B cell (primary cell): ENCODE results near the gene HOXA10. TPM values are rescaled to one million over a fixed set of nuclear protein-coding genes. Genes with fewer than 3 reads are reported as not detected.

Experiments used
- ATAC-seq: fragments of 200-7000 bp; cut with Tn5 transposase; one replicate; pipeline ENCODE4 v1.10.0; 2021; ENCODE audit warnings: low read depth, mild to moderate bottlenecking, moderate number of reproducible peaks, moderate library complexity
- CTCF ChIA-PET: fragments of 350-600 bp; sonication (Branson Sonifier 250); formaldehyde crosslinking; loops from one replicate; lab custom pipeline; 2021; ENCODE audit warnings: antibody characterized with exemption, inconsistent platforms; lab: Charles Lee
- POLR2A ChIA-PET: fragments of 350-600 bp; sonication (Branson Sonifier 250); formaldehyde crosslinking; loops from one replicate; lab custom pipeline; 2021; ENCODE audit warnings: antibody characterized with exemption; lab: Charles Lee
- DNase-seq: peaks from one replicate; pipeline ENCODE4 v3.0.0; 2013
- H2AFZ ChIP-seq: 2 replicates; pipeline ENCODE4 v1.6.1; 2012; ENCODE audit warnings: mild to moderate bottlenecking, low read depth, low read length; ENCODE audit not compliant: insufficient read depth, poor library complexity, severe bottlenecking
- H3K27ac ChIP-seq, 2 donors: 1 replicate in 1 of 2; 2 replicates in 1 of 2; pipeline ENCODE4 v1.5.1; 2012 to 2013; ENCODE audit warnings: low read length in 2 of 2, mild to moderate bottlenecking in 2 of 2, moderate library complexity in 1 of 2
- H3K27me3 ChIP-seq, 4 experiments: fragments of 200-600 bp in 1 of 4; sonication (generic) in 1 of 4; replicated peaks in 1 of 4; 1 replicate in 2 of 4; 2 replicates in 2 of 4; pipeline versions ENCODE4 v1.6.1 to v1.7.0; 2013 to 2016; ENCODE audit warnings: low read length in 3 of 4, mild to moderate bottlenecking in 2 of 4, mixed read lengths in 1 of 4, moderate library complexity in 1 of 4; ENCODE audit not compliant: insufficient read depth in 4 of 4, control insufficient read depth in 3 of 4; ENCODE audit errors: control extremely low read depth in 1 of 4
- H3K36me3 ChIP-seq, 2 experiments: replicated peaks in 1 of 2; 1 replicate in 1 of 2; 2 replicates in 1 of 2; pipeline versions ENCODE4 v1.6.1 to v1.7.1; 2013; ENCODE audit warnings: low read length in 1 of 2; ENCODE audit not compliant: insufficient read depth in 2 of 2, control insufficient read depth in 1 of 2; ENCODE audit errors: control extremely low read depth in 1 of 2, extremely low read depth in 1 of 2
- H3K4me1 ChIP-seq, 2 donors: fragments of 200-600 bp in 1 of 2; sonication (generic) in 1 of 2; 1 replicate in 1 of 2; 2 replicates in 1 of 2; pipeline versions ENCODE4 v1.5.1 to v1.6.1; 2013 to 2017; ENCODE audit warnings: low read length in 2 of 2; ENCODE audit not compliant: control insufficient read depth in 2 of 2, insufficient read depth in 2 of 2
- H3K4me2 ChIP-seq: replicated peaks from 2 replicates; pipeline ENCODE3; 2012; ENCODE audit warnings: mild to moderate bottlenecking, low read depth, low read length; ENCODE audit not compliant: poor library complexity, severe bottlenecking
- H3K4me3 ChIP-seq, 5 experiments: fragments of 200-600 bp in 1 of 5; sonication (generic) in 1 of 5; 1 replicate in 3 of 5; 2 replicates in 2 of 5; pipeline versions ENCODE4 v1.5.1 to v1.7.0; 2011 to 2016; ENCODE audit warnings: low read length in 4 of 5, mild to moderate bottlenecking in 4 of 5, low read depth in 2 of 5, control low read depth in 1 of 5, moderate library complexity in 1 of 5; ENCODE audit not compliant: insufficient read depth in 1 of 5; ENCODE audit errors: control extremely low read depth in 1 of 5, extremely low read depth in 1 of 5
- H3K79me2 ChIP-seq: fragments of 200-600 bp; sonication (generic); one replicate; pipeline ENCODE4 v1.6.0; 2016; ENCODE audit warnings: low read length; ENCODE audit not compliant: control insufficient read depth, insufficient read depth
- H3K9ac ChIP-seq: fragments of 200-600 bp; sonication (generic); 2 replicates; pipeline ENCODE4 v1.6.1; 2017; ENCODE audit warnings: mild to moderate bottlenecking, low read length, moderate library complexity
- H3K9me3 ChIP-seq, 3 donors: one replicate each; pipeline versions ENCODE4 v1.6.1 to v1.7.1; 2013; ENCODE audit warnings: low read length in 2 of 3; ENCODE audit not compliant: control insufficient read depth in 2 of 3, insufficient read depth in 1 of 3; ENCODE audit errors: control extremely low read depth in 1 of 3
- H4K20me1 ChIP-seq: 2 replicates; pipeline ENCODE4 v1.6.0; 2012; ENCODE audit warnings: mild to moderate bottlenecking, low read length; ENCODE audit not compliant: insufficient read depth, control insufficient read depth, poor library complexity, severe bottlenecking
- H3K27ac Mint-ChIP-seq: one replicate; pipeline ENCODE4 v1.8.0; 2021; ENCODE audit warnings: mixed read lengths
- H3K27me3 Mint-ChIP-seq: one replicate; pipeline ENCODE4 v1.8.0; 2021; ENCODE audit warnings: mixed read lengths
- H3K4me1 Mint-ChIP-seq: one replicate; pipeline ENCODE4 v1.8.0; 2021; ENCODE audit warnings: mixed read lengths
- H3K4me3 Mint-ChIP-seq: one replicate; pipeline ENCODE4 v1.8.0; 2021; ENCODE audit warnings: mixed read lengths
- H3K9me3 Mint-ChIP-seq: one replicate; pipeline ENCODE4 v1.8.0; 2022; ENCODE audit warnings: mixed read lengths; ENCODE audit not compliant: insufficient read depth
- EZH2 ChIP-seq: IDR thresholded peaks from 2 replicates; pipeline ENCODE4 v1.6.1; 2012; ENCODE audit warnings: borderline replicate concordance, low read depth, mild to moderate bottlenecking, moderate library complexity, low read length; ENCODE audit not compliant: insufficient read depth, poor library complexity, severe bottlenecking
- WGBS: methylation state at CpG from one replicate; pipeline ENCODE4 v1.1.5; 2013; ENCODE audit warnings: missing lambda C conversion rate; ENCODE audit not compliant: insufficient coverage; 5-methylcytosine and 5-hydroxymethylcytosine counted together
- intact Hi-C: fragments of 100-400 bp; cut with micrococcal nuclease; formaldehyde crosslinking; loops from one replicate; pipeline ENCODE4 v1.10.0; 2022
- polyA plus RNA-seq: library from polyadenylated mRNA; depleted of rRNA; stranded (reverse); fragments of >200 nt; gene quantifications from 2 replicates; pipeline ENCODE4 v1.2.3, GENCODE V29; 2012
- total RNA-seq, 2 donors: library from RNA; stranded (reverse); fragments of 120-200 nt in 1 of 2; gene quantifications; 1 replicate in 1 of 2; 2 replicates in 1 of 2; pipeline versions ENCODE4 v1.2.3 to v1.2.4, GENCODE V29; 2013 to 2022
- TF ChIP-seq, protein P1 (sequence below): fragments of 200-600 bp; IDR thresholded peaks from one replicate; pipeline ENCODE4 v1.8.0; 2022; ENCODE audit warnings: antibody characterized with exemption, mild to moderate bottlenecking

HOXA10 gene
- total and polyA plus RNA-seq, 2 donors (not counting 1 experiment from before 2014, with no cell fraction given): not detected

DNA sequence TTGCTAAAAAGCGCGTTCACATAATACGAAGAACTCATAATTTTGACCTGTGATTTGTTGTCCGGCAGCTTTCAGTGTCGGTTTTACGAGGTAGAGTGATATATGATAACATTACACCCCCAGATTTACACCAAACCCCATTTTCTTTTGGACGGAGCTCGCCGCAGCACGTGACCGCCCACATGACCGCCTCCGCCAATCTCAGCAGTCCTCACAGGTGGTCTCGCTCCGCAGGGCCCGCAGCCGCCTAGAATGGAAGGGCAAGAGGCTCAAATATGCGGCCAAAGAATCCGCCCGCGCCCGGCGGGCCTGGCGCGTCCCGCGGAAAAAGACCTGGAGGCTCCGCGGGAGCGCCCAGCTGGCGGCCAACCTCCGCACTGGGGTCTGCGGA, 17.6 kb downstream of the HOXA10 start, which contains the start of gene HOXA7:
Gene HOXA7, minus strand, starts transcription at position 168 of the 391 bp plus-strand sequence. Its CDS starts 130 bp downstream, at position 38.
- peak within 1 kb of the TSS in 2 of 5 experiments; percentile 8 to 15 for H3K4me3 ChIP-seq
- H4K20me1 ChIP-seq: peaks cover 10% of the 10 kb centered on the region
- TF ChIP-seq EZH2: no peak
- TF ChIP-seq, protein P1, sequence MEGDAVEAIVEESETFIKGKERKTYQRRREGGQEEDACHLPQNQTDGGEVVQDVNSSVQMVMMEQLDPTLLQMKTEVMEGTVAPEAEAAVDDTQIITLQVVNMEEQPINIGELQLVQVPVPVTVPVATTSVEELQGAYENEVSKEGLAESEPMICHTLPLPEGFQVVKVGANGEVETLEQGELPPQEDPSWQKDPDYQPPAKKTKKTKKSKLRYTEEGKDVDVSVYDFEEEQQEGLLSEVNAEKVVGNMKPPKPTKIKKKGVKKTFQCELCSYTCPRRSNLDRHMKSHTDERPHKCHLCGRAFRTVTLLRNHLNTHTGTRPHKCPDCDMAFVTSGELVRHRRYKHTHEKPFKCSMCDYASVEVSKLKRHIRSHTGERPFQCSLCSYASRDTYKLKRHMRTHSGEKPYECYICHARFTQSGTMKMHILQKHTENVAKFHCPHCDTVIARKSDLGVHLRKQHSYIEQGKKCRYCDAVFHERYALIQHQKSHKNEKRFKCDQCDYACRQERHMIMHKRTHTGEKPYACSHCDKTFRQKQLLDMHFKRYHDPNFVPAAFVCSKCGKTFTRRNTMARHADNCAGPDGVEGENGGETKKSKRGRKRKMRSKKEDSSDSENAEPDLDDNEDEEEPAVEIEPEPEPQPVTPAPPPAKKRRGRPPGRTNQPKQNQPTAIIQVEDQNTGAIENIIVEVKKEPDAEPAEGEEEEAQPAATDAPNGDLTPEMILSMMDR: no peak
- H3K79me2 ChIP-seq: no peaks in the 10 kb centered on the region
- no peak within 1 kb of the TSS for H2AFZ ChIP-seq
- ATAC-seq (no peak), DNase-seq (peak; percentile 54)
- no peak within 1 kb of the TSS for H3K27ac ChIP-seq
- H3K36me3 ChIP-seq: no peaks in the 10 kb centered on the region
- intact Hi-C loops: loop anchor here (2.0 kb wide), 2 partner anchors 84 to 1300 kb away; no protein-coding TSS in a partner anchor
- H3K4me2 ChIP-seq: peak within 1 kb of the TSS; percentile 42
- H3K4me1 ChIP-seq: peaks cover 65 to 75% of the 10 kb centered on the region in 2 donors
- no peaks in the 10 kb centered on the region for H3K9me3 Mint-ChIP-seq
- peak within 1 kb of the TSS; percentile 8 for H3K9ac ChIP-seq
- peaks cover 77% of the 10 kb centered on the region for H3K27me3 Mint-ChIP-seq
- WGBS: 2% methylated on average over 27 of the region's 33 CpGs
- H3K27me3 ChIP-seq: peaks cover 1 to 94% (median 80%) of the 10 kb centered on the region in 4 experiments
- peak within 1 kb of the TSS; percentile 87 for H3K27ac Mint-ChIP-seq
- POLR2A ChIA-PET: interaction anchor here (1.5 kb wide), 1 partner anchor 1301 kb away, joined by 3 read pairs; no protein-coding TSS in a partner anchor
- H3K4me3 Mint-ChIP-seq: peak within 1 kb of the TSS; percentile 23
- H3K4me1 Mint-ChIP-seq: peaks cover 44% of the 10 kb centered on the region
- peaks cover 0 to 82% (median 18%) of the 10 kb centered on the region in 3 donors for H3K9me3 ChIP-seq
- CTCF ChIA-PET: interaction anchor here (0.8 to 2.0 kb wide), 3 partner anchors 39 to 1302 kb away, joined by 4 to 7 read pairs (median 5); no protein-coding TSS in a partner anchor
